Hematopoietic multipotent progenitor cell treated with erythropoietin and hydrocortisone succinate and interleukin-3 and kit ligand, for 8 days (in vitro differentiated cells): Measurements from ENCODE around the gene C8G.

Source experiments
- DNase-seq: peaks from one replicate; pipeline ENCODE4 v3.0.0-alpha.2; 2015

The C8G gene

GRCh38 chr9:136921307-136921706 is 23.7 kb upstream of the C8G start:
- DNase-seq: no peak

GRCh38 chr9:136921718-136922117 is 23.3 kb upstream of the C8G start:
- DNase-seq: no peak

- DNase-seq: no peak
Measured at GRCh38 chr9:136922540-136922939, 22.5 kb upstream of the C8G start.

- no peak for DNase-seq
Measured at GRCh38 chr9:136923881-136924280, 21.2 kb upstream of the C8G start.

- no peak for DNase-seq
Measured at GRCh38 chr9:136925414-136926153, 19.5 kb upstream of the C8G start.

- DNase-seq: no peak
Measured at GRCh38 chr9:136926154-136926704, 18.8 kb upstream of the C8G start.

GRCh38 chr9:136926749-136927148 is 18.3 kb upstream of the C8G start:
- DNase-seq: no peak

- no peak for DNase-seq
Measured at GRCh38 chr9:136927343-136928271, 17.4 kb upstream of the C8G start.

GRCh38 chr9:136928591-136928990 is 16.5 kb upstream of the C8G start:
- no peak for DNase-seq

GRCh38 chr9:136930014-136930413 is 15.0 kb upstream of the C8G start:
- DNase-seq: no peak

- DNase-seq: no peak
Measured at GRCh38 chr9:136931611-136932130, 13.4 kb upstream of the C8G start.

GRCh38 chr9:136934277-136934676 is 10.8 kb upstream of the C8G start:
- no peak for DNase-seq

- DNase-seq: no peak
Measured at GRCh38 chr9:136935651-136936050, 9.4 kb upstream of the C8G start.

- DNase-seq: no peak
Measured at GRCh38 chr9:136936645-136937170, 8.3 kb upstream of the C8G start.

- no peak for DNase-seq
Measured at GRCh38 chr9:136937186-136938001, 7.6 kb upstream of the C8G start.

- no peak for DNase-seq
Measured at GRCh38 chr9:136939431-136939995, 5.5 kb upstream of the C8G start.

- no peak for DNase-seq
Measured at GRCh38 chr9:136939996-136940525, 5.0 kb upstream of the C8G start.

GRCh38 chr9:136940526-136941230 is 4.4 kb upstream of the C8G start:
- no peak for DNase-seq

GRCh38 chr9:136941231-136942111 is 3.6 kb upstream of the C8G start:
- no peak for DNase-seq
